H9 (cell line): ENCODE results near the gene DNAI2. TPM values are rescaled to one million over a fixed set of nuclear protein-coding genes. Genes with fewer than 3 reads are reported as not detected.

Experiments
- DNase-seq: peaks from one replicate; pipeline ENCODE4 v3.0.0-alpha.2; 2017
- H2AFZ ChIP-seq: one replicate; pipeline ENCODE4 v1.6.1; 2013; ENCODE audit warnings: mild to moderate bottlenecking, low read length, control low read depth, moderate library complexity
- H2AK5ac ChIP-seq: 2 replicates; pipeline ENCODE4 v1.6.1; 2013; ENCODE audit warnings: low read length, control low read depth, mixed read lengths; ENCODE audit not compliant: insufficient read length
- H2BK120ac ChIP-seq: one replicate; pipeline ENCODE4 v1.6.1; 2013; ENCODE audit warnings: low read depth, mild to moderate bottlenecking, low read length, control low read depth, inconsistent platforms; ENCODE audit not compliant: poor library complexity, severe bottlenecking
- H2BK12ac ChIP-seq: 2 replicates; pipeline ENCODE4 v1.6.1; 2013; ENCODE audit warnings: low read length, control low read depth, mixed read lengths, low read depth; ENCODE audit not compliant: insufficient read length
- H2BK15ac ChIP-seq: 2 replicates; pipeline ENCODE4 v1.6.1; 2013; ENCODE audit warnings: low read depth, low read length, control low read depth
- H2BK20ac ChIP-seq: one replicate; pipeline ENCODE4 v1.6.1; 2013; ENCODE audit warnings: low read depth, mild to moderate bottlenecking, low read length, control low read depth, inconsistent platforms; ENCODE audit not compliant: poor library complexity, severe bottlenecking
- H2BK5ac ChIP-seq: 2 replicates; pipeline ENCODE4 v1.6.1; 2013; ENCODE audit warnings: low read length, control low read depth, mixed read lengths; ENCODE audit not compliant: insufficient read length
- H3K14ac ChIP-seq: 2 replicates; pipeline ENCODE4 v1.6.1; 2013; ENCODE audit warnings: low read length, control low read depth; ENCODE audit not compliant: insufficient read depth
- H3K18ac ChIP-seq: 2 replicates; pipeline ENCODE4 v1.6.1; 2013; ENCODE audit warnings: low read depth, mild to moderate bottlenecking, mixed read lengths, low read length, control low read depth; ENCODE audit not compliant: insufficient read length
- H3K23ac ChIP-seq: 2 replicates; pipeline ENCODE4 v1.6.1; 2013; ENCODE audit warnings: low read length, control low read depth, mixed read lengths, low read depth; ENCODE audit not compliant: insufficient read length
- H3K23me2 ChIP-seq: 2 replicates; pipeline ENCODE4 v1.6.1; 2013; ENCODE audit warnings: low read depth, mild to moderate bottlenecking, mixed read lengths, low read length, control low read depth; ENCODE audit not compliant: insufficient read length, poor library complexity, severe bottlenecking
- H3K27ac ChIP-seq: 2 replicates; pipeline ENCODE4 v1.5.1; 2013; ENCODE audit warnings: low read length, control low read depth, mixed read lengths, low read depth; ENCODE audit not compliant: insufficient read length
- H3K27me3 ChIP-seq: 2 replicates; pipeline ENCODE4 v1.6.1; 2013; ENCODE audit warnings: low read length, control low read depth, inconsistent platforms; ENCODE audit not compliant: insufficient read depth
- H3K4ac ChIP-seq: 2 replicates; pipeline ENCODE4 v1.6.1; 2013; ENCODE audit warnings: low read depth, mild to moderate bottlenecking, control low read depth, inconsistent platforms, low read length, moderate library complexity
- H3K4me1 ChIP-seq: 2 replicates; pipeline ENCODE4 v1.6.1; 2013; ENCODE audit warnings: low read length, control low read depth, inconsistent platforms; ENCODE audit not compliant: insufficient read depth
- H3K4me2 ChIP-seq: 2 replicates; pipeline ENCODE4 v1.6.1; 2013; ENCODE audit warnings: low read length, control low read depth, mixed read lengths; ENCODE audit not compliant: insufficient read length, insufficient read depth
- H3K56ac ChIP-seq: 2 replicates; pipeline ENCODE4 v1.6.1; 2013; ENCODE audit warnings: low read depth, mild to moderate bottlenecking, mixed read lengths, low read length, control low read depth; ENCODE audit not compliant: insufficient read length
- H3K79me1 ChIP-seq: 2 replicates; pipeline ENCODE4 v1.6.1; 2013; ENCODE audit warnings: low read depth, mild to moderate bottlenecking, moderate library complexity, low read length, control low read depth, inconsistent platforms; ENCODE audit not compliant: insufficient read depth, poor library complexity, severe bottlenecking
- H3K79me2 ChIP-seq: 2 replicates; pipeline ENCODE4 v1.6.1; 2013; ENCODE audit warnings: low read length, control low read depth, inconsistent platforms; ENCODE audit not compliant: insufficient read depth
- H3K9ac ChIP-seq: 2 replicates; pipeline ENCODE4 v1.6.1; 2013; ENCODE audit warnings: low read length, control low read depth, mixed read lengths; ENCODE audit not compliant: insufficient read length; ENCODE audit errors: extremely low read depth
- H3K9me3 ChIP-seq: one replicate; pipeline ENCODE4 v1.6.1; 2013; ENCODE audit warnings: low read depth, low read length, inconsistent platforms; ENCODE audit not compliant: control insufficient read depth
- H3T11ph ChIP-seq: one replicate; pipeline ENCODE4 v1.6.1; 2013; ENCODE audit warnings: mild to moderate bottlenecking, low read length, control low read depth, inconsistent platforms
- H4K20me1 ChIP-seq: one replicate; pipeline ENCODE4 v1.6.1; 2013; ENCODE audit not compliant: control insufficient read depth, insufficient read length, insufficient read depth
- H4K5ac ChIP-seq: 2 replicates; pipeline ENCODE4 v1.6.1; 2013; ENCODE audit warnings: low read depth, mild to moderate bottlenecking, mixed read lengths, low read length, control low read depth; ENCODE audit not compliant: insufficient read length
- H4K8ac ChIP-seq: replicated peaks from 2 replicates; pipeline ENCODE4 v1.6.1; 2013; ENCODE audit warnings: low read length, control low read depth, mixed read lengths, low read depth; ENCODE audit not compliant: insufficient read length
- H4K91ac ChIP-seq: 2 replicates; pipeline ENCODE4 v1.6.1; 2013; ENCODE audit warnings: low read depth, mild to moderate bottlenecking, moderate library complexity, mixed read lengths, low read length, control low read depth; ENCODE audit not compliant: insufficient read length
- H3K27ac Mint-ChIP-seq, 3 experiments: 2 replicates in 2 of 3; 3 replicates in 1 of 3; pipeline ENCODE4 v1.8.0; 2020 to 2021; ENCODE audit warnings: mixed read lengths in 3 of 3, mild to moderate bottlenecking in 1 of 3, moderate library complexity in 1 of 3
- H3K27me3 Mint-ChIP-seq: 2 replicates; pipeline ENCODE4 v1.8.0; 2021; ENCODE audit warnings: low read depth, mild to moderate bottlenecking, moderate library complexity, mixed read lengths
- H3K36me3 Mint-ChIP-seq, 3 experiments: 2 replicates in 2 of 3; 3 replicates in 1 of 3; pipeline ENCODE4 v1.8.0; 2020 to 2021; ENCODE audit warnings: low read depth in 3 of 3, mixed read lengths in 3 of 3; ENCODE audit not compliant: insufficient read depth in 1 of 3
- H3K4me1 Mint-ChIP-seq, 2 experiments: 2 replicates each; pipeline ENCODE4 v1.8.0; 2020; ENCODE audit warnings: mixed read lengths in 2 of 2
- H3K4me3 Mint-ChIP-seq, 2 experiments: 2 replicates in 1 of 2; 3 replicates in 1 of 2; pipeline ENCODE4 v1.8.0; 2020 to 2021; ENCODE audit warnings: mild to moderate bottlenecking in 2 of 2, mixed read lengths in 2 of 2, moderate library complexity in 1 of 2
- H3K9me3 Mint-ChIP-seq, 2 experiments: 2 replicates in 1 of 2; 3 replicates in 1 of 2; pipeline ENCODE4 v1.8.0; 2020; ENCODE audit warnings: mild to moderate bottlenecking in 2 of 2, mixed read lengths in 2 of 2, moderate library complexity in 1 of 2
- CTCF ChIP-seq: fragments of 200-600 bp; sonication (generic); conservative IDR thresholded peaks from 3 replicates; pipeline ENCODE4 v1.8.0; 2021; ENCODE audit warnings: antibody characterized with exemption, mild to moderate bottlenecking
- WGBS: extraction: QIAGEN DNeasy Blood & Tissue Kit; methylation state at CpG from one replicate; pipeline ENCODE4 v1.1.7; 2013; ENCODE audit warnings: missing lambda C conversion rate, low lambda C conversion rate, mixed read lengths; ENCODE audit not compliant: insufficient read length; ENCODE audit errors: extremely low coverage; 5-methylcytosine and 5-hydroxymethylcytosine counted together
- total RNA-seq: library from RNA; stranded (reverse); gene quantifications from 2 replicates; pipeline ENCODE4 v1.2.1, GENCODE V29; 2021

Gene DNAI2
- total RNA-seq, 1 experiment from 2014 or later = not detected

GRCh38 chr17:74328487-74328886 lies 54.5 kb downstream of the DNAI2 start:
- no peak for DNase-seq
- Histone ChIP-seq H3K56ac (no peak overlapping the region), H3K4ac (no peak overlapping the region), H3K79me1 (no peaks in the 10 kb centered on the region), H3K4me1 (no peaks in the 10 kb centered on the region), H4K5ac (no peak overlapping the region), H2AFZ (no peak overlapping the region), H3K4me2 (no peak overlapping the region), H4K8ac (no peak overlapping the region), H3K27ac (no peak overlapping the region), H2BK15ac (no peak overlapping the region), H4K20me1 (no peaks in the 10 kb centered on the region), H2AK5ac (no peak overlapping the region), H2BK20ac (no peak overlapping the region), H4K91ac (no peak overlapping the region), H2BK5ac (no peak overlapping the region), H3T11ph (no peak overlapping the region), H3K23ac (no peak overlapping the region), H3K9ac (no peak overlapping the region), H3K14ac (no peak overlapping the region), H2BK12ac (no peak overlapping the region), H3K9me3 (no peaks in the 10 kb centered on the region), H3K18ac (no peak overlapping the region), H3K27me3 (no peaks in the 10 kb centered on the region; the same call in 1 of the 2 replicates), H3K23me2 (peaks cover 6% of the 10 kb centered on the region), H2BK120ac (no peak overlapping the region), H3K79me2 (no peaks in the 10 kb centered on the region)
- no peak overlapping the region for H3K4me3 Mint-ChIP-seq
- H3K36me3 Mint-ChIP-seq = no peaks in the 10 kb centered on the region; a peak in 1 of 7 replicates
- H3K27ac Mint-ChIP-seq = no peak overlapping the region
- no peaks in the 10 kb centered on the region for H3K9me3 Mint-ChIP-seq
- H3K27me3 Mint-ChIP-seq = peaks cover 70% of the 10 kb centered on the region
- no peak for TF ChIP-seq CTCF
- WGBS = no CpG with 5 or more reads among the region's 3 CpGs
- peaks cover 31 to 45% of the 10 kb centered on the region in 2 experiments for H3K4me1 Mint-ChIP-seq
